HG03378 (cell line): ENCODE results near the gene BLOC1S2.
"Not testable (repeated sequence)": the region's sequence is repeated elsewhere in the genome, so short reads cannot be mapped to it uniquely, and the experiment has no call there.

Source experiments
- ATAC-seq: cut with Tn5 transposase; IDR thresholded peaks from one replicate; pipeline ENCODE4 v1.9.1; 2021; ENCODE audit warnings: mild to moderate bottlenecking, moderate library complexity; ENCODE audit not compliant: unreplicated experiment

BLOC1S2 gene

GRCh38 chr10:100292300-100292699 is 5.8 kb upstream of the BLOC1S2 start:
- not testable (repeated sequence) for ATAC-seq

- ATAC-seq: no peak
These were observed 4.9 kb upstream of the BLOC1S2 start for GRCh38 chr10:100291356-100291755.

- ATAC-seq: no peak
These were observed 3.2 kb upstream of the BLOC1S2 start for GRCh38 chr10:100289641-100290040.

- no peak for ATAC-seq
These were observed 1.7 kb upstream of the BLOC1S2 start for GRCh38 chr10:100288196-100288595.

- ATAC-seq: no peak
These were observed 1.3 kb upstream of the BLOC1S2 start for GRCh38 chr10:100287756-100288155.

GRCh38 chr10:100285326-100285725 is 1.2 kb downstream of the BLOC1S2 start:
- not testable (repeated sequence) for ATAC-seq

- no peak for ATAC-seq
These were observed 3.6 kb downstream of the BLOC1S2 start for GRCh38 chr10:100282907-100283306.

- not testable (repeated sequence) for ATAC-seq
These were observed 9.5 kb downstream of the BLOC1S2 start for GRCh38 chr10:100276971-100277370.

GRCh38 chr10:100267239-100268104 is 19.0 kb downstream of the BLOC1S2 start, which contains the start of gene CWF19L1:
TSS of gene CWF19L1 (minus strand) at chr10:100267638. CDS start at chr10:100267593, 45 bp downstream.
- peak; percentile 67 for ATAC-seq

GRCh38 chr10:100265821-100266485 is 20.5 kb downstream of the BLOC1S2 start:
- ATAC-seq: no peak

- no peak for ATAC-seq
These were observed 32.3 kb downstream of the BLOC1S2 start for GRCh38 chr10:100254191-100254590.

GRCh38 chr10:100253041-100253440 is 33.4 kb downstream of the BLOC1S2 start:
- ATAC-seq: no peak

GRCh38 chr10:100248820-100249219 is 37.7 kb downstream of the BLOC1S2 start:
- ATAC-seq: no peak

GRCh38 chr10:100245484-100246220 is 40.8 kb downstream of the BLOC1S2 start:
- no peak for ATAC-seq

- ATAC-seq: no peak
These were observed 46.6 kb downstream of the BLOC1S2 start for GRCh38 chr10:100239851-100240250.

GRCh38 chr10:100238429-100238828 is 48.1 kb downstream of the BLOC1S2 start:
- ATAC-seq: no peak

GRCh38 chr10:100232101-100232500 is 54.4 kb downstream of the BLOC1S2 start:
- ATAC-seq: no peak

- ATAC-seq: no peak
These were observed 56.6 kb downstream of the BLOC1S2 start for GRCh38 chr10:100229819-100230422.

- ATAC-seq: no peak
These were observed 62.6 kb downstream of the BLOC1S2 start for GRCh38 chr10:100223879-100224278.
